ENCODE measurements around the gene WDR64.

Gene WDR64

GRCh38 chr1:241638909-241639622 lies 13.0 kb upstream of the WDR64 start:
- Histone ChIP-seq H3K4me2 (ENCODE audit: low read length) (peak overlapping the region; percentile 99), H3K9me3 (ENCODE audit: low read length) (no peaks in the 10 kb centered on the region)
- no peak for TF ChIP-seq EZH2 (IDR thresholded peaks at IDR 0.05; ENCODE audit: borderline replicate concordance, low read length)
- no peak for TF ChIP-seq CTCF (IDR thresholded peaks at IDR 0.05; ENCODE audit: low read length)

GRCh38 chr1:241639623-241640148 lies 12.4 kb upstream of the WDR64 start:
- H3K4me2 ChIP-seq (ENCODE audit: low read length): peak overlapping the region; percentile 99
- H4K20me1 ChIP-seq (ENCODE audit: insufficient read depth, low read length): no peaks in the 10 kb centered on the region
- H3K9ac ChIP-seq (ENCODE audit: low read length): peak overlapping the region; percentile 83
- H3K79me2 ChIP-seq (ENCODE audit: insufficient read depth, low read length): no peaks in the 10 kb centered on the region
- no peak overlapping the region for H2AFZ ChIP-seq (ENCODE audit: low read length)
- H3K27ac ChIP-seq (ENCODE audit: low read depth, low read length, poor library complexity, severe bottlenecking): no peak overlapping the region
- H3K9me2 ChIP-seq (ENCODE audit: low read depth, low read length): no peaks in the 10 kb centered on the region
- peaks cover 28% of the 10 kb centered on the region for H3K4me1 ChIP-seq (ENCODE audit: insufficient read depth, low read length, severe bottlenecking)
- H3K27me3 ChIP-seq (ENCODE audit: insufficient read depth, low read length): no peaks in the 10 kb centered on the region
- peaks cover 5% of the 10 kb centered on the region; the same call in 1 of the 2 replicates for H3K36me3 ChIP-seq (ENCODE audit: insufficient read depth, low read length)
- no peak for TF ChIP-seq EZH2 (IDR thresholded peaks at IDR 0.05; ENCODE audit: borderline replicate concordance, low read length)
- no peak for TF ChIP-seq CTCF (IDR thresholded peaks at IDR 0.05; ENCODE audit: low read length)
- peak overlapping the region; percentile 94 for H3K4me3 ChIP-seq (ENCODE audit: low read depth, low read length, poor library complexity, severe bottlenecking)
- no peaks in the 10 kb centered on the region for H3K9me3 ChIP-seq (ENCODE audit: low read length)
- no peaks in the 10 kb centered on the region for H3F3A ChIP-seq (ENCODE audit: insufficient read depth, low read length)

More at GRCh38 chr1:241638909-241639622, 13.0 kb upstream of the WDR64 start:
- peak overlapping the region; percentile 94 for H3K4me3 ChIP-seq (ENCODE audit: low read depth, low read length, poor library complexity, severe bottlenecking)
- no peaks in the 10 kb centered on the region for H3K79me2 ChIP-seq (ENCODE audit: insufficient read depth, low read length)
- H2AFZ ChIP-seq (ENCODE audit: low read length): no peak overlapping the region
- H3K36me3 ChIP-seq (ENCODE audit: insufficient read depth, low read length): peaks cover 5% of the 10 kb centered on the region; the same call in 1 of the 2 replicates
- no peak overlapping the region for H3K27ac ChIP-seq (ENCODE audit: low read depth, low read length, poor library complexity, severe bottlenecking)
- no peaks in the 10 kb centered on the region for H3K9me2 ChIP-seq (ENCODE audit: low read depth, low read length)
- H3F3A ChIP-seq (ENCODE audit: insufficient read depth, low read length): no peaks in the 10 kb centered on the region
- H4K20me1 ChIP-seq (ENCODE audit: insufficient read depth, low read length): no peaks in the 10 kb centered on the region
- H3K4me1 ChIP-seq (ENCODE audit: insufficient read depth, low read length, severe bottlenecking): peaks cover 28% of the 10 kb centered on the region
- H3K27me3 ChIP-seq (ENCODE audit: insufficient read depth, low read length): no peaks in the 10 kb centered on the region
- peak overlapping the region; percentile 38; the same call in 1 of the 2 replicates for H3K9ac ChIP-seq (ENCODE audit: low read length)

- peaks cover 28% of the 10 kb centered on the region for H3K4me1 ChIP-seq (ENCODE audit: insufficient read depth, low read length, severe bottlenecking)
- no peaks in the 10 kb centered on the region for H3K9me2 ChIP-seq (ENCODE audit: low read depth, low read length)
- no peaks in the 10 kb centered on the region for H4K20me1 ChIP-seq (ENCODE audit: insufficient read depth, low read length)
- H3K9me3 ChIP-seq (ENCODE audit: low read length): no peaks in the 10 kb centered on the region
- H3K9ac ChIP-seq (ENCODE audit: low read length): peak within 1 kb of the TSS; percentile 83
- H2AFZ ChIP-seq (ENCODE audit: low read length): peak within 1 kb of the TSS; percentile 89
- no peak within 1 kb of the TSS for H3K27ac ChIP-seq (ENCODE audit: low read depth, low read length, poor library complexity, severe bottlenecking)
- no peaks in the 10 kb centered on the region for H3K79me2 ChIP-seq (ENCODE audit: insufficient read depth, low read length)
- H3F3A ChIP-seq (ENCODE audit: insufficient read depth, low read length): no peaks in the 10 kb centered on the region
- TF ChIP-seq CTCF (IDR thresholded peaks at IDR 0.05; ENCODE audit: low read length) (no peak), EZH2 (IDR thresholded peaks at IDR 0.05; ENCODE audit: borderline replicate concordance, low read length) (no peak)
- peak within 1 kb of the TSS; percentile 94 for H3K4me3 ChIP-seq (ENCODE audit: low read depth, low read length, poor library complexity, severe bottlenecking)
- H3K27me3 ChIP-seq (ENCODE audit: insufficient read depth, low read length): no peaks in the 10 kb centered on the region
- peak within 1 kb of the TSS; percentile 99 for H3K4me2 ChIP-seq (ENCODE audit: low read length)
- H3K36me3 ChIP-seq (ENCODE audit: insufficient read depth, low read length): peaks cover 3% of the 10 kb centered on the region; the same call in 1 of the 2 replicates
These were observed 11.8 kb upstream of the WDR64 start, which contains the start of the genes CHML and OPN3 for GRCh38 chr1:241640149-241640866. Gene CHML (minus strand): TSS chr1:241640369. CDS start chr1:241635766, 4,603 bp downstream. Gene OPN3 (minus strand): TSS chr1:241640369. CDS start chr1:241640254, 115 bp downstream.
